Measurements from ENCODE around the gene SPINK9.

Gene SPINK9

GRCh38 chr5:148382961-148383360 lies 47.6 kb downstream of the SPINK9 start:
- TF ChIP-seq CTCF (IDR thresholded peaks at IDR 0.05; ENCODE audit: low read depth, low read length): no peak
- H3K4me3 ChIP-seq (ENCODE audit: low read depth, low read length): peak overlapping the region; percentile 92

- TF ChIP-seq CTCF (IDR thresholded peaks at IDR 0.05; ENCODE audit: low read depth, low read length): no peak
Observed at GRCh38 chr5:148383564-148384379, 48.4 kb downstream of the SPINK9 start, which contains the start of gene FBXO38. Gene FBXO38 (plus strand): TSS chr5:148383958. CDS start chr5:148394777, 10,819 bp downstream.

GRCh38 chr5:148384380-148384737 lies 49.0 kb downstream of the SPINK9 start:
- H3K4me3 ChIP-seq (ENCODE audit: low read depth, low read length): peak overlapping the region; percentile 92
- no peak for TF ChIP-seq CTCF (IDR thresholded peaks at IDR 0.05; ENCODE audit: low read depth, low read length)

More at GRCh38 chr5:148383564-148384379, 48.4 kb downstream of the SPINK9 start, which contains the start of gene FBXO38:
- peak within 1 kb of the TSS; percentile 92 for H3K4me3 ChIP-seq (ENCODE audit: low read depth, low read length)

GRCh38 chr5:148385094-148385493 lies 49.7 kb downstream of the SPINK9 start:
- H3K4me3 ChIP-seq (ENCODE audit: low read depth, low read length): peak overlapping the region; percentile 92
- no peak for TF ChIP-seq CTCF (IDR thresholded peaks at IDR 0.05; ENCODE audit: low read depth, low read length)

- H3K4me3 ChIP-seq (ENCODE audit: low read depth, low read length): no peak overlapping the region
- TF ChIP-seq CTCF (IDR thresholded peaks at IDR 0.05; ENCODE audit: low read depth, low read length): no peak
Observed at GRCh38 chr5:148386041-148386440, 50.7 kb downstream of the SPINK9 start.

- H3K4me3 ChIP-seq (ENCODE audit: low read depth, low read length): no peak overlapping the region
- no peak for TF ChIP-seq CTCF (IDR thresholded peaks at IDR 0.05; ENCODE audit: low read depth, low read length)
Observed at GRCh38 chr5:148387325-148387724, 52.0 kb downstream of the SPINK9 start.

- no peak overlapping the region for H3K4me3 ChIP-seq (ENCODE audit: low read depth, low read length)
- no peak for TF ChIP-seq CTCF (IDR thresholded peaks at IDR 0.05; ENCODE audit: low read depth, low read length)
Observed at GRCh38 chr5:148388696-148389095, 53.3 kb downstream of the SPINK9 start.
